HG02571 (cell line): Measurements from ENCODE around the gene IP6K2.
"Not testable (repeated sequence)": the region's sequence is repeated elsewhere in the genome, so short reads cannot be mapped to it uniquely, and the experiment has no call there.

Experiments used
- ATAC-seq: cut with Tn5 transposase; IDR thresholded peaks from one replicate; pipeline ENCODE4 v1.9.1; 2021; ENCODE audit warnings: mild to moderate bottlenecking, moderate library complexity; ENCODE audit not compliant: unreplicated experiment

IP6K2 gene

GRCh38 chr3:48733752-48734518 is 16.9 kb upstream of the IP6K2 start:
- ATAC-seq, result not testable (repeated sequence)

GRCh38 chr3:48727511-48727910 is 10.5 kb upstream of the IP6K2 start:
- ATAC-seq, result no peak

DNA sequence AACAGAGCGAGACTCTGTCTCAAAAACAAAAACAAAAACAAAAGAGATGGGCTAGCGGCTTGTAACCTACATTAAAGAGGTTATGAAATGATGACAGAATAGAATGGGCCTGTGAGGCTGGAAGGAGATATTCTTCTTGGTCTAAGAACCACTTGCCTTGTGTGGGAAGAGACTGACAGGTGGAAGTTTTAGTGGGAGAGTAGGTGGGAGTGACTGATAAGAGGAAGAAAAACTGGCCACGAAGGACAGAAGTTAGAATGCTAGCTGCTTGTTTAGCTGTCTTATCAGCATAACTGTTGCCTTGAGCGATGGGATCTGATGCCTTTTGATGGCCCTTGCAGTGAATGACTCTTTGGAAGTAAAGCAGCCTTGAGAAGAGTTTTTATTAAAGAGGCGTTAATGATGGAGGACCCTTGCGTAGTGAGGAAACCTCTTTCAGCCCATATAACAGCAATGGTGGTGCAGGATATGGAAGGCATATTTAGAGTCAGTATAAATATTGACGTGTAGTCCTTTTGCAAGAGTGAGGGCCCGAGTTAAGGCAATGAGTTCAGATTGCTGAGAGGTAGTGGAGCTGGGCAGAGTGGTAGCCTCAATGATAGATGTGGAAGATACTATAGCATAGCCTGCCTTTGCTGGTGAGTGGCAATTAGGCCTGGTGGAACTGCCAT is 8.3 kb upstream of the IP6K2 start:
- ATAC-seq, result not testable (repeated sequence)

DNA sequence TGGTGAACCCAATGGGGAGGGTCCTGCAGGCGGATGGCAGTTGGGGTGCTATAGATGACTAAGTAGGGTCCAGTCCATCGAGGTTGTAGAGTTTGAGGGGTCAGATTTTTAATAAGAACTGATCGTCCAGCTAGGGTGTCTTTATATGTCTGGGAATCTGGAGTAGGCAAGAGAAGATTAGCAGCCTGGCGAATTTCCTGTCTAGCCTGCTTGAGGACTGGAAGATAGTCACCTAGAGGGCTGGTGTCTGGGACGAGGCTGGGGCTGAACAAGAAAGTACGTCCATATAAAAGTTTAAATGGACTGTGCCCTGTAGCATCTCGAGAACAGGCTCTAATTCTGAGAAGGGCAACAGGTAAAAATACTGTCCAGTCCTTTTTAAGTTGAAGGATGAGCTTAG is 6.7 kb upstream of the IP6K2 start:
- ATAC-seq, result no peak

DNA sequence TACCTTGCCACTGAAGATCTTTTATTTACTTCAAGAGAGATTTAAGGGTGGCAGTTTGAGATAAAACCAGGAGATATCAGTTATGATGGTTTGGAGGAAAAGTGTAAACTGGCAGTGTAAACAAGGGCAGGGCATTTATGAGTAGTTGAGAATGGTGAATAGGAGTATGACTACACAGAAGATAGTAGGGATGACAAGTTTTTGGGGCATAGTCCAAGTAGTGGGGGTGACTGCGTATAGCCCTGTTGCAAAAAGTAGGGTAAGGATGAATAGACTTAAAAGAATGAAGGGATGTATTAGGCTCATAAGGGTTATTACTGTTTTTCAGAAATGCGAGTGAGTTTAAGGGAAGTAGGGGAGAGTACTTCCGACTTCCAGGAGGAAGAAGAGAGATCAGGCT is 6.3 kb upstream of the IP6K2 start:
- ATAC-seq, result not testable (repeated sequence)

GRCh38 chr3:48716508-48716981 is 476 bp downstream of the IP6K2 start:
- no peak for ATAC-seq

- no peak for ATAC-seq
Observed at GRCh38 chr3:48715174-48715800, 1.7 kb downstream of the IP6K2 start.

DNA sequence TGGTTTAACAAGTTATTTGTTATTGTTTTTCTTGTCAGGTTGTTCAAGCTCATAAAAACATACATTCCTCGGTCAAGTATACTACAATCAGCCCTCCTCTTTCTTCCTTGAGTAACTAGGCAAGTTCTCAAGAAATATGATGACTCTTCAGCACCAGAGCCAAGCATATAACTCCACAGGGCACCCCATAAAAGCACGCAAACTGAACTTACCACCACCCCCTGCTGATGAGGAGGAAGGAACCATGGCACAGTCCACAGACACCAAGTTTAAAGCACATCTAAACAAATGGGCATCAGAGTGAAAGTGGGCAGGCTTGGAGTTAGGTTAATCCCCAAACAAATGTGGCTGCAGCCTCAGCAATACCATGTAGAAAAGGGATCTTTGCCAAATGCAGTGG is 5.3 kb downstream of the IP6K2 start:
- no peak for ATAC-seq

DNA sequence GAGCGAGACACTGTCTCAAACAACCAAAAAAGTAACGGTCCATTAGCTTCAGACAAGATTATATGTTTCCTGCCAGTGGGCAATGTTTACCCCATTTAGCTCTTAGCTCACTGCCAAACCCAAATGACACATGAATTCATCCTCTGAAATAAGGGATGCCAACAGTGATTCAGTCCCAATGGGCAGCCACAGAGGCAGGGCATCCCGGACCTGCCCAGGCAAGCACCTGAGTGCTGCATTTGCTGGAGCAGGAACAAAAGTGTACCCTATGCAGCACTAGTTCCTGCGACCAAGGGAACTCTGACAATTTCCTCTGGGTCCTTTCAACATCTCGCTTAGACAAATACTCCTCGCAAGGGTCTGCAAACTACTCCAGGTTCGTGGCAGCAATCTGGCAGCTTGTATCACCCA is 8.0 kb downstream of the IP6K2 start:
- no peak for ATAC-seq

DNA sequence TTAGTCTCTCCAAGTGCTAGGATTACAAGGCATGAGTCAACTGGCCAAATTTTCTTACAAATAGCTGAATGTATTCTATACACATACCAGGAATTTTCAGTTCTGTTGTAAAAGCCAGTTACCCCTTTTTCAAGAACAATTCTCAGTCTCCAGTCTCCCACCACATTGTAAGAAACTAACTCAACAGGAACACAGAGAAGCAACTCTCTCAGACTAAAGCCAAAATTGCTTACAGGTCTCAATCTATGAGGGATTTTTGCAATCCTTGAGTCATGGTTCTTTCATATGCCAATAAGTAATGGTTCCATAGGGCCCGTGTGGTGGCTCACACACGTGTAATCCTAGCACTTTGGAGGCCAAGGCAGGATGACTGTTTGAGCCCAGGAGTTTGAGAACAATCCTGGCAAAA is 8.5 kb downstream of the IP6K2 start:
- ATAC-seq, result no peak

DNA sequence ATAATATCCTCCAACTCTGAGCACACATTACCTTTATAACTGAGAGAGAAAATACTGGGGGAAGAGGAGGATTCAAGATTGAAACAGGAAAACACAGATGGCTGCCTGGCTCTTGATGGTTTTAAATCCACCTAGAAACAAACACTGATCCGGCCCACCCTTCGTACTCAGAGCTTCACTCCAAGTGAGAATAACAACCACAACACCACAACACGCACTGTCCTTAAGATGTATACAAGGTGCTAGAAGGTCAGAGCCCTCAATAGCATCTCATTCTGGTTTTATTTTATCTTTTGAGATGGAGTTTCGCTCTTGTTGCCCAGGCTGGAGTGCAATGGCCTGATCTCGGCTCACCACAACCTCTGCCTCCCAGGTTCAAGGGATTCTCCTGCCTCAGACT is 9.9 kb downstream of the IP6K2 start:
- no peak for ATAC-seq

DNA sequence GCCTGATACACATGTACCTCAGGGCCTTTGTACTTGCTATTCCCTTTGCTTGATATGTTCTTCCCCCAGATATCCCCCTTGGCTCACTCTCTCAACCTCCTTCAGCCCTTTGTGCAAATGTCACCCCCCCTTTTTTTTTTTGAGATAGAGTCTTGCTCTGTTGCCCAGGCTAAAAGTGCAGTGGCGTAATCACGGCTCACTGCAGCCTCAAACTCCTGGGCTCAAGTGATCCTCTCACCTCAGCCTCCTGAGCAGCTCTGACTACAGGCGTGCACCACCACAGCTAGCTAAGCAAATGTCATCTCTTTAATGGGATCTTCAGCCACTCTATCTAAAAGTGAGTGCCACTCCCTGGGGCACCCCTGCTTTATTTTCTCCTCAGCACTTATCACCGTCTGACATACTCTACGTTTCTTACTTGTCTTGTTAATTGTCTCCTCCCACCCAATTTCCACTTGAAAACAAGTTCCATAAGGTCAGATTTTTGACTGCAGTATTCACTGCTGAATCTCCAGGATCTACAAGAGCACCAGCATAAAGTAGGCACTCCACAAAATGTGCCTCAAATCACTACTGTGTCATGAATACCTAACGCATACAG is 14.6 kb downstream of the IP6K2 start:
- no peak for ATAC-seq

DNA sequence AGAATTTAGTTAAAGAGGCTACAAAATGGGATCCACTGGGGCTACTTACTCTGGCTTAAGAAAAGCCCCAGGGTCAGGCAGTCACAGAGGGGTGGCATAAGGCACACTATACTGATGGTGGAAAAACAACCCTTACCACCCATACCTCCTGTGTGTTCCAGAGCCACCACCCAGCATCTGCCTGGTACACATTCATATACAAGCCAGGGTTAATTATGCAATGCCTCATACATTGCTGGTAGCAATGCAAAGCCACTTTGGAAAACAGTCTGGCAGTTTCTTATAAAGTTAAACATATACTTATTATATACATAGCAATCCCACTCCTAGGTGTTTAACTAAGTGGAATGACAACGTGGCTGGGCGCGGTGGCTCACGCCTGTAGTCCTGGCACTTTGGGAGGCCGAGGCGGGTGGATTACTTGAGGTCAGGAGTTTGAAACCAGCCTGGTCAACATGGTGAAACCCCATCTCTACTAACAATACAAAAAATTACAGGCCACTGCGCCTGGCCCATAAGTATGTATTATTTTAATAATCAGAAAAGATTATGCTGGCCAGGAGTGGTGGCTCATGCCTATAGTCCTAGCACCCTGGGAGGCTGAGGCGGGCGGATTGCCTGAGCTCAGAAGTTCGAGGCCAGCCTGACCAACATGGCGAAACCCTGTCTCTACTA is 16.2 kb downstream of the IP6K2 start:
- no peak for ATAC-seq

DNA sequence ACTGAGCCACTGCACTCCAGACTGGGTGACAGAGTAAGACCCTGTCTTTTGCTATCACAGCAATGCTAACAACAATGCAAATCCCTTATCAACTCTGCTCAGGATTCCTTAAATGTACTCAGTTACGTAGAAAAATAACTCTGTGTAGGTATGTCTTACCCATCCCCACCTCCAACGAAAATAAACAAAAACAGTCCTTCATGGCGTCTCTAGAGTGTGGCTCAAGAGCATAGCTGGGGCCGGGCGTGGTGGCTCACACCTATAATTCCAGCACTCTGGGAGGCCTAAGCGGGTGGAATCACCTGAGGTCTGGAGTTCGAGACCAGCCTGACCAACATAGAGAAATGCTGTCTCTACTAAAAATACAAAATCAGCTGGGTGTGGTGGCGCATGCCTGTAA is 18.1 kb downstream of the IP6K2 start:
- no peak for ATAC-seq

DNA sequence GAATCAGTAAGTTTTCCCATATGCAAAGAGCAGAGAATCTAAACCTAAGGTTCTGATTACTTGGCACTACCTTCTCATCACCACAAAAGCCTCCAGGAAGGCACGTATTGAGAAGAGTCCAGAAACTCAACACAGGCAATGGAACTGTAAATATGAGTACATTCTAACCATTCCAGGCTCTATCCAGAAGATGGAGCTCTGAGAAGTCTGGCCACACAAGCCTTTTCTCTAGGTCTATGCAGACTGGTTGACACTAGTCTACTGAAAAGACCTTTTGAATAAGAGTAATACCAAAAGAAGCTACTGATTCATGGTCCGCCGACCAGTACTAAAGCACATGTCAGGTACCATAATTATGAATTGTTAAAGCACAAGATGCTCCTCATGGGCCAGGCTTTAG is 19.1 kb downstream of the IP6K2 start:
- no peak for ATAC-seq

GRCh38 chr3:48696601-48697000 is 20.4 kb downstream of the IP6K2 start:
- no peak for ATAC-seq

DNA sequence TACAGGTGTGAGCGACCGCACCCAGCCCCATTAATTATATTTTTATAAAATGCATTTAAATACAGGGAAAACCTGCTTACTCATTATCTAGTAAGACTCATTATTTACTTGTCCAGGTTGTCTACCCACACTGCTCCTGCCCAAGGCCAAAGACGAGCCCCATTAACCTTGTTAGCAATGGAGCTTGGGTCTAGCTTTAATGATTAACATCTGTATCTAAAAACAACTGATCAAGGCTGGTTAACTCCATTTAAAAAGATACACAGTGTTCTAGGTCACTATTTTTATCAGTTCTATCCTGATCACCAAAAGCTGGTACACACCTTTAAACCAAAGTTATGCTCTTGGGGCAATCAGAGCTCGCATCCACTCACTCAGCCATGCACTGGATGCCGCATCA is 20.9 kb downstream of the IP6K2 start:
- no peak for ATAC-seq

- ATAC-seq, result no peak
Observed at GRCh38 chr3:48695393-48695753, 21.6 kb downstream of the IP6K2 start.

GRCh38 chr3:48694610-48695392 is 22.2 kb downstream of the IP6K2 start:
- no peak for ATAC-seq

- no peak for ATAC-seq
Observed at GRCh38 chr3:48693826-48694225, 23.2 kb downstream of the IP6K2 start.
